HepG2 (cell line): ENCODE data around the gene TM6SF1. TPM values are rescaled to one million over a fixed set of nuclear protein-coding genes. Genes with fewer than 3 reads are reported as not detected.
A peak's percentile ranks its signal among the peaks of the same experiment; 100 is the strongest.

Experiments
- FOSL2 ChIP-seq: sonication (generic); formaldehyde crosslinking; IDR thresholded peaks from 2 replicates; pipeline ENCODE4 v1.4.0; 2020; ENCODE audit warnings: missing genetic modification reagents
- HNRNPUL1 ChIP-seq: fragments of 200-400 bp; formaldehyde crosslinking; IDR thresholded peaks from 2 replicates; pipeline ENCODE4 v1.6.1; 2017; ENCODE audit warnings: low read depth, mild to moderate bottlenecking, low read length, moderate library complexity
- JUNB ChIP-seq: sonication (generic); formaldehyde crosslinking; IDR thresholded peaks from 2 replicates; pipeline ENCODE4 v1.8.0; 2022; ENCODE audit warnings: missing genetic modification reagents, mild to moderate bottlenecking, borderline replicate concordance
- KAT8 ChIP-seq: IDR thresholded peaks from 2 replicates; pipeline ENCODE4 v1.6.1; 2016; ENCODE audit warnings: missing genetic modification reagents, missing compliant biosample characterization
- KDM2A ChIP-seq: sonication (generic); formaldehyde crosslinking; IDR thresholded peaks from 2 replicates; pipeline ENCODE4 v1.4.0; 2020; ENCODE audit warnings: low read depth, missing genetic modification reagents, borderline replicate concordance
- KDM3A ChIP-seq: IDR thresholded peaks from 2 replicates; pipeline ENCODE4 v1.6.1; 2018; ENCODE audit warnings: low read depth, missing compliant biosample characterization
- MAF1 ChIP-seq: sonication (generic); formaldehyde crosslinking; IDR thresholded peaks from 2 replicates; pipeline ENCODE4 v1.5.0; 2020; ENCODE audit warnings: missing genetic modification reagents, borderline replicate concordance
- MEIS1 ChIP-seq: sonication (generic); formaldehyde crosslinking; IDR thresholded peaks from 2 replicates; pipeline ENCODE4 v1.9.0; 2021; ENCODE audit warnings: mild to moderate bottlenecking, missing genetic modification reagents, moderate library complexity, borderline replicate concordance
- NFYB ChIP-seq: sonication (generic); formaldehyde crosslinking; IDR thresholded peaks from 2 replicates; pipeline ENCODE4 v1.4.0; 2020; ENCODE audit warnings: missing genetic modification reagents
- SIN3B ChIP-seq: fragments of 150-350 bp; IDR thresholded peaks from 2 replicates; pipeline ENCODE4 v1.6.1; 2014; ENCODE audit warnings: low read length
- SKI ChIP-seq: fragments of 450-650 bp; IDR thresholded peaks from one replicate; pipeline ENCODE4 v1.6.1; 2018; ENCODE audit warnings: mild to moderate bottlenecking; ENCODE audit not compliant: partially characterized antibody
- SMARCE1 ChIP-seq: fragments of 450-650 bp; IDR thresholded peaks from 2 replicates; pipeline ENCODE4 v1.6.1; 2017; ENCODE audit warnings: borderline replicate concordance
- SP5 ChIP-seq: IDR thresholded peaks from 2 replicates; pipeline ENCODE4 v1.6.1; 2016; ENCODE audit warnings: low read depth, borderline replicate concordance
- TBL1XR1 ChIP-seq: fragments of 150-350 bp; IDR thresholded peaks from 2 replicates; pipeline ENCODE4 v1.6.1; 2014; ENCODE audit warnings: borderline replicate concordance, low read length; ENCODE audit not compliant: partially characterized antibody
- TBP ChIP-seq: sonication (generic); formaldehyde crosslinking; IDR thresholded peaks from 2 replicates; pipeline ENCODE4 v1.5.0; 2020; ENCODE audit warnings: missing genetic modification reagents
- ZFP36L2 ChIP-seq: sonication (generic); formaldehyde crosslinking; IDR thresholded peaks from 2 replicates; pipeline ENCODE4 v1.4.0; 2020; ENCODE audit warnings: missing genetic modification reagents
- ZNF205 ChIP-seq: IDR thresholded peaks from 2 replicates; pipeline ENCODE4 v1.6.1; 2018; ENCODE audit warnings: missing biosample characterization, missing genetic modification reagents
- polyA plus RNA-seq, 8 experiments: library from polyadenylated mRNA; depleted of rRNA in 3 of 8; stranded (reverse) in 7 of 8; unstranded in 1 of 8; fragments of >200 nt; fragmentation: Illumina TruSeq in 4 of 8; extraction: Trizol in 4 of 8; gene quantifications; 2 replicates each; pipeline versions ENCODE4 v1.2.1 to v1.2.3, GENCODE V29; 2011 to 2016; ENCODE audit warnings: low read depth in 4 of 8, missing spikeins in 1 of 8, mixed read lengths in 1 of 8; ENCODE audit not compliant: insufficient read depth in 1 of 8
- total RNA-seq, 5 experiments: library from RNA; depleted of rRNA; stranded (reverse); fragments of >200 nt; fragmentation: Illumina TruSeq; extraction: Trizol; gene quantifications; 2 replicates each; pipeline ENCODE4 v1.2.3, GENCODE V29; 2016; ENCODE audit warnings: low read depth in 1 of 5
- TF ChIP-seq, protein P1 (sequence below): sonication (generic); formaldehyde crosslinking; IDR thresholded peaks from 2 replicates; pipeline ENCODE4 v1.5.0; 2020; ENCODE audit warnings: missing genetic modification reagents, mild to moderate bottlenecking, borderline replicate concordance
- TF ChIP-seq, protein P2 (sequence below): sonication (generic); formaldehyde crosslinking; IDR thresholded peaks from 2 replicates; pipeline ENCODE4 v1.5.1; 2020; ENCODE audit warnings: mild to moderate bottlenecking, missing genetic modification reagents, borderline replicate concordance
- TF ChIP-seq, protein P3 (sequence below): sonication (generic); formaldehyde crosslinking; IDR thresholded peaks from 2 replicates; pipeline ENCODE4 v1.8.1; 2023; ENCODE audit warnings: mild to moderate bottlenecking, missing genetic modification reagents
- TF ChIP-seq, protein P4 (sequence below): sonication (generic); formaldehyde crosslinking; IDR thresholded peaks from 2 replicates; pipeline ENCODE4 v1.4.0; 2020; ENCODE audit warnings: missing genetic modification reagents, low read depth, mild to moderate bottlenecking, borderline replicate concordance

TM6SF1 gene
- total and polyA plus RNA-seq, 2 of the 13 experiments (the other 11 are each of a cell fraction or from before 2014, with no cell fraction given) = not detected

DNA sequence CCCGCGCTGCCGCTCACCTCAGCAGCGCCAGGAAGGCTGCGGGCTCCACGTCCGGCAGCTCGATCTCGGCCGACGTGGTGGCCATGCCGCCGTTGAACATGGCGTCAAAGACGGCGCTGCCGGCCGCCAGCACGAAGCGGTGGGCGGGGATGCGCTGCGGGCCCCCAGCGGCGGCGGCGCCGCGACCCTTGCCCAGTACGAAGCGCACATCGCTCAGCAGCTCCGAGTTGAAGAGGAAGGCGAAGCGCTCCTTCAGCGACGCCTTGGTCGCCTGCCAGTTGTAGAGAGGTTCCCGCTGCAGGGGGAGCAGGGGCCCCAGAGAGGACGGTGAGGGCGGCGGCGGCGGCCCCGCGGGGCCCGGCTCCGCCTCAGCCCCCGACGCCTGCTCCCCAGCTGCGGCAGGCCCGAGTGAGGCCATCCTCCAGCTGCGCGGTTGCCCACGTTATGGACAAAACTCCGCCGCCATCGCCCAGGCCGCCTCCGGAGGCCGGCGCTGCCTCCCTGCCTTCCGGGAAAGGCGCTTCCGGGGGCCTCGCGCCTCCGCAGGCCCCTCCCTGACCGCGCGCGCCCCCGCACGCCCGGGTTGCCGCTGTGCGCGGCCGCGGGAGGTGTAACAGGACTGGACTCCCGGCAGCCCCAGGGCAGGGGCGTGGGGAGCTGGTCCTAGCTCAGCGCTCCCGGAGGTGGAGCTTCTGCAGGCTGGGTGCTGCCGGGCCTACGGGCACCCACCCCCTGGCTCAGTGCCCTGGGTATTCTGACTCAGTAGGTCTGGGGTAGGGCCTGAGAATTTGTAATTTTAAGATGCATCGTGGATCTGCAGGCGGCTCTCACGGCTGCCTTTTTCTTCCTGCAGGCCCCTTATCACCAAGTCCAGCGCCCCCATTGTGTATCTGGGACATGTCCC lies 40.5 kb upstream of the TM6SF1 start, which contains the start of gene BTBD1 (continued):
- TF ChIP-seq SP5 (no peak), FOSL2 (CRISPR knock-in tag) (no peak; the same call in 1 of the 2 replicates), TBP (CRISPR knock-in tag) (no peak), SKI (peak; percentile 19), JUNB (no peak), MAF1 (CRISPR knock-in tag) (no peak), KDM3A (CRISPR knock-in tag) (no peak), KDM2A (CRISPR knock-in tag) (peak; percentile 56; the same call in 1 of the 2 replicates), MEIS1 (no peak; the same call in 1 of the 2 replicates), ZNF205 (CRISPR knock-in tag) (no peak), HNRNPUL1 (peak; percentile 76; the same call in 1 of the 2 replicates), TBL1XR1 (peak; percentile 24), ZFP36L2 (CRISPR knock-in tag) (no peak), KAT8 (CRISPR knock-in tag) (peak; percentile 84), SIN3B (no peak), NFYB (0 out of 2 replicates have a peak, but pooled peaks have one; percentile 13), SMARCE1 (no peak)
- TF ChIP-seq, protein P1, sequence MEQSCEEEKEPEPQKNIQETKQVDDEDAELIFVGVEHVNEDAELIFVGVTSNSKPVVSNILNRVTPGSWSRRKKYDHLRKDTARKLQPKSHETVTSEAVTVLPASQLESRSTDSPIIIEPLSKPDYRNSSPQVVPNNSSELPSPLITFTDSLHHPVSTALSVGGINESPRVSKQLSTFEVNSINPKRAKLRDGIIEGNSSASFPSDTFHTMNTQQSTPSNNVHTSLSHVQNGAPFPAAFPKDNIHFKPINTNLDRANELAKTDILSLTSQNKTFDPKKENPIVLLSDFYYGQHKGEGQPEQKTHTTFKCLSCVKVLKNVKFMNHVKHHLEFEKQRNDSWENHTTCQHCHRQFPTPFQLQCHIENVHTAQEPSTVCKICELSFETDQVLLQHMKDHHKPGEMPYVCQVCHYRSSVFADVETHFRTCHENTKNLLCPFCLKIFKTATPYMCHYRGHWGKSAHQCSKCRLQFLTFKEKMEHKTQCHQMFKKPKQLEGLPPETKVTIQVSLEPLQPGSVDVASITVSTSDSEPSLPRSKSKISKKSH (CRISPR knock-in tag) = no peak; the same call in 1 of the 2 replicates
- TF ChIP-seq, protein P2, sequence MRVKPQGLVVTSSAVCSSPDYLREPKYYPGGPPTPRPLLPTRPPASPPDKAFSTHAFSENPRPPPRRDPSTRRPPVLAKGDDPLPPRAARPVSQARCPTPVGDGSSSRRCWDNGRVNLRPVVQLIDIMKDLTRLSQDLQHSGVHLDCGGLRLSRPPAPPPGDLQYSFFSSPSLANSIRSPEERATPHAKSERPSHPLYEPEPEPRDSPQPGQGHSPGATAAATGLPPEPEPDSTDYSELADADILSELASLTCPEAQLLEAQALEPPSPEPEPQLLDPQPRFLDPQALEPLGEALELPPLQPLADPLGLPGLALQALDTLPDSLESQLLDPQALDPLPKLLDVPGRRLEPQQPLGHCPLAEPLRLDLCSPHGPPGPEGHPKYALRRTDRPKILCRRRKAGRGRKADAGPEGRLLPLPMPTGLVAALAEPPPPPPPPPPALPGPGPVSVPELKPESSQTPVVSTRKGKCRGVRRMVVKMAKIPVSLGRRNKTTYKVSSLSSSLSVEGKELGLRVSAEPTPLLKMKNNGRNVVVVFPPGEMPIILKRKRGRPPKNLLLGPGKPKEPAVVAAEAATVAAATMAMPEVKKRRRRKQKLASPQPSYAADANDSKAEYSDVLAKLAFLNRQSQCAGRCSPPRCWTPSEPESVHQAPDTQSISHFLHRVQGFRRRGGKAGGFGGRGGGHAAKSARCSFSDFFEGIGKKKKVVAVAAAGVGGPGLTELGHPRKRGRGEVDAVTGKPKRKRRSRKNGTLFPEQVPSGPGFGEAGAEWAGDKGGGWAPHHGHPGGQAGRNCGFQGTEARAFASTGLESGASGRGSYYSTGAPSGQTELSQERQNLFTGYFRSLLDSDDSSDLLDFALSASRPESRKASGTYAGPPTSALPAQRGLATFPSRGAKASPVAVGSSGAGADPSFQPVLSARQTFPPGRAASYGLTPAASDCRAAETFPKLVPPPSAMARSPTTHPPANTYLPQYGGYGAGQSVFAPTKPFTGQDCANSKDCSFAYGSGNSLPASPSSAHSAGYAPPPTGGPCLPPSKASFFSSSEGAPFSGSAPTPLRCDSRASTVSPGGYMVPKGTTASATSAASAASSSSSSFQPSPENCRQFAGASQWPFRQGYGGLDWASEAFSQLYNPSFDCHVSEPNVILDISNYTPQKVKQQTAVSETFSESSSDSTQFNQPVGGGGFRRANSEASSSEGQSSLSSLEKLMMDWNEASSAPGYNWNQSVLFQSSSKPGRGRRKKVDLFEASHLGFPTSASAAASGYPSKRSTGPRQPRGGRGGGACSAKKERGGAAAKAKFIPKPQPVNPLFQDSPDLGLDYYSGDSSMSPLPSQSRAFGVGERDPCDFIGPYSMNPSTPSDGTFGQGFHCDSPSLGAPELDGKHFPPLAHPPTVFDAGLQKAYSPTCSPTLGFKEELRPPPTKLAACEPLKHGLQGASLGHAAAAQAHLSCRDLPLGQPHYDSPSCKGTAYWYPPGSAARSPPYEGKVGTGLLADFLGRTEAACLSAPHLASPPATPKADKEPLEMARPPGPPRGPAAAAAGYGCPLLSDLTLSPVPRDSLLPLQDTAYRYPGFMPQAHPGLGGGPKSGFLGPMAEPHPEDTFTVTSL (CRISPR knock-in tag) = no peak
- TF ChIP-seq, protein P3, sequence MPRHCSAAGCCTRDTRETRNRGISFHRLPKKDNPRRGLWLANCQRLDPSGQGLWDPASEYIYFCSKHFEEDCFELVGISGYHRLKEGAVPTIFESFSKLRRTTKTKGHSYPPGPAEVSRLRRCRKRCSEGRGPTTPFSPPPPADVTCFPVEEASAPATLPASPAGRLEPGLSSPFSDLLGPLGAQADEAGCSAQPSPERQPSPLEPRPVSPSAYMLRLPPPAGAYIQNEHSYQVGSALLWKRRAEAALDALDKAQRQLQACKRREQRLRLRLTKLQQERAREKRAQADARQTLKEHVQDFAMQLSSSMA = peak; percentile 83; the same call in 1 of the 2 replicates
- TF ChIP-seq, protein P4, sequence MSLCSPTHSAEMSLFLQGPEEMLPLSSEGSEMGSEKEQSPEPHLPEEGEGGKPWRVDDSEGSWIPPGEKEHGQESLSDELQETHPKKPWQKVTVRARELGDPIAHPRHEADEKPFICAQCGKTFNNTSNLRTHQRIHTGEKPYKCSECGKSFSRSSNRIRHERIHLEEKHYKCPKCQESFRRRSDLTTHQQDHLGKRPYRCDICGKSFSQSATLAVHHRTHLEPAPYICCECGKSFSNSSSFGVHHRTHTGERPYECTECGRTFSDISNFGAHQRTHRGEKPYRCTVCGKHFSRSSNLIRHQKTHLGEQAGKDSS (CRISPR knock-in tag) = peak; percentile 45; the same call in 1 of the 2 replicates
